Measurements from ENCODE around the gene AGMAT. TPM values are rescaled to one million over a fixed set of nuclear protein-coding genes. Genes with fewer than 3 reads are reported as not detected.

The AGMAT gene
- total RNA-seq, 1 donor = 2.2 TPM

DNA sequence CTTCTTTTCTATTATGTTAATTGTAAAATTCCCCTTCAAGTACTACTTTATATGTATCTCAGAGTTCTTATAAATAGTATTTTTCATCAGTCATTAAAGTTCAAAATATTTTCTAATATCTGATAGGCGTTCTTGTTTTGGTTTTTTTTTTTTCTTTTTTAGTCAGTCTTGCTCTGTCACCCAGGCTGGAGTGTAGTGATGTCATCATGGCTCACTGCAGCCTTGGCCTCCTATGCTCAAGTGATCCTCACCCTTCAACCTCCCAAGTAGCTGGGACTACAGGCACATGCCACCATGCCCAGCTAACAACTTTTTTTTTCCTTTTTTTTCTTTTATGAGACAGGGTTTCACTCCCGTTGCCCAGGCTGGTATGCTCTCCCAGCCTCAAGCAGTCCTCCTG is 27.3 kb downstream of the AGMAT start:
- Histone ChIP-seq H3K4me2 (ENCODE audit: insufficient read depth, low read length) (no peak overlapping the region), H4K20me1 (ENCODE audit: insufficient read depth, low read length) (no peaks in the 10 kb centered on the region), H3K79me2 (ENCODE audit: insufficient read depth, low read length) (no peaks in the 10 kb centered on the region), H3K4me3 (ENCODE audit: insufficient read depth, low read length) (no peak overlapping the region), H3K27ac (ENCODE audit: low read depth, low read length) (no peak overlapping the region), H3K36me3 (ENCODE audit: insufficient read depth, low read length) (peaks cover 27% of the 10 kb centered on the region), H2AFZ (ENCODE audit: low read length) (no peak overlapping the region), H3K27me3 (ENCODE audit: insufficient read depth, low read length) (no peaks in the 10 kb centered on the region), H3K4me1 (ENCODE audit: insufficient read depth, low read length) (no peaks in the 10 kb centered on the region), H3K9me3 (ENCODE audit: low read depth, low read length) (no peaks in the 10 kb centered on the region)
- TF ChIP-seq, protein P1, sequence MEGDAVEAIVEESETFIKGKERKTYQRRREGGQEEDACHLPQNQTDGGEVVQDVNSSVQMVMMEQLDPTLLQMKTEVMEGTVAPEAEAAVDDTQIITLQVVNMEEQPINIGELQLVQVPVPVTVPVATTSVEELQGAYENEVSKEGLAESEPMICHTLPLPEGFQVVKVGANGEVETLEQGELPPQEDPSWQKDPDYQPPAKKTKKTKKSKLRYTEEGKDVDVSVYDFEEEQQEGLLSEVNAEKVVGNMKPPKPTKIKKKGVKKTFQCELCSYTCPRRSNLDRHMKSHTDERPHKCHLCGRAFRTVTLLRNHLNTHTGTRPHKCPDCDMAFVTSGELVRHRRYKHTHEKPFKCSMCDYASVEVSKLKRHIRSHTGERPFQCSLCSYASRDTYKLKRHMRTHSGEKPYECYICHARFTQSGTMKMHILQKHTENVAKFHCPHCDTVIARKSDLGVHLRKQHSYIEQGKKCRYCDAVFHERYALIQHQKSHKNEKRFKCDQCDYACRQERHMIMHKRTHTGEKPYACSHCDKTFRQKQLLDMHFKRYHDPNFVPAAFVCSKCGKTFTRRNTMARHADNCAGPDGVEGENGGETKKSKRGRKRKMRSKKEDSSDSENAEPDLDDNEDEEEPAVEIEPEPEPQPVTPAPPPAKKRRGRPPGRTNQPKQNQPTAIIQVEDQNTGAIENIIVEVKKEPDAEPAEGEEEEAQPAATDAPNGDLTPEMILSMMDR (IDR thresholded peaks at IDR 0.05; ENCODE audit: extremely low read depth, low read depth, low read length) = no peak
- DNase-seq (ENCODE audit: insufficient read length, low spot score, missing footprints) = no peak

DNA sequence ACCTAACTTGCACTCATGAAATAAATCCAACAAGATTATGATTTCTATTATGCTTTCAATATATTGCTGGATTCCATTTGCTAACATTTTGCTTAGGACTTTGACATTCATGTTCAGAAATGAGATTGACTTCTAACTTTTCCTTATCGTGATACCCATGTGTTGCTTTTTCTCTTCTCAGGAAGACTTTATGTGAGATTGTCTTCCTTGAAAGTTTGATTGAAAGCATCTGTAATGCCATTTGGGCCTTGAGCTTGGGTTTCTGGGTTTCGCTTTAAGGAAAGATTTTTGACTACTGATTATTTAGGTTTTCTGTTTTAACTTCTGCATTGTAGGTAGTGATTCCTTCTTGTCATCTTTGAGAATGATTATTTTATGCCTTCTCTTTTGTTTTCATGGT is 27.8 kb downstream of the AGMAT start:
- Histone ChIP-seq H3K79me2 (ENCODE audit: insufficient read depth, low read length) (no peaks in the 10 kb centered on the region), H3K36me3 (ENCODE audit: insufficient read depth, low read length) (peaks cover 21% of the 10 kb centered on the region), H3K4me3 (ENCODE audit: insufficient read depth, low read length) (no peak overlapping the region), H2AFZ (ENCODE audit: low read length) (no peak overlapping the region), H3K4me2 (ENCODE audit: insufficient read depth, low read length) (no peak overlapping the region), H3K9me3 (ENCODE audit: low read depth, low read length) (no peaks in the 10 kb centered on the region), H3K4me1 (ENCODE audit: insufficient read depth, low read length) (no peaks in the 10 kb centered on the region), H4K20me1 (ENCODE audit: insufficient read depth, low read length) (no peaks in the 10 kb centered on the region), H3K27me3 (ENCODE audit: insufficient read depth, low read length) (no peaks in the 10 kb centered on the region), H3K27ac (ENCODE audit: low read depth, low read length) (no peak overlapping the region)
- TF ChIP-seq, protein P1 (IDR thresholded peaks at IDR 0.05; ENCODE audit: extremely low read depth, low read depth, low read length) = no peak
- DNase-seq (ENCODE audit: insufficient read length, low spot score, missing footprints) = no peak

DNA sequence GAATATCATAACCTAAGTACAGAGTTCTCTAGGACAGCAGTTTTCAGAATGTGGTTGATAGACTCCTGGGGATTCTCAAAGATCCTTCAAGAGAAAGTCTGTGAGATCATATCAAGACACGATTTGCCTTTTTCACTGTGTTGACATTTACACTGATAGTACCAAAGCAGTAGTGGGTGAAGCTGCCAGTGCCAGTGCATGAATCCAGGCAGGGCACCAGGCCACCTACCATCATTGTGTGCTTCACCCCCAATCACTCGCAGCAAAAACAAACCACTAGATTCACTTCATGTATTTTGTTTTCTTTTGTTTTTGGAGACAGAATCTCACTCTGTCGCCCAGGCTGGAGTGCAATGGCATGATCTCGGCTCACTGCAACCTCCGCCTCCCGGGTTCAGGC is 34.3 kb downstream of the AGMAT start:
- Histone ChIP-seq H3K4me3 (ENCODE audit: insufficient read depth, low read length) (no peak overlapping the region), H4K20me1 (ENCODE audit: insufficient read depth, low read length) (no peaks in the 10 kb centered on the region)
- DNase-seq (ENCODE audit: insufficient read length, low spot score, missing footprints) = peak; percentile 36

GRCh38 chr1:15546641-15547040 is 38.2 kb downstream of the AGMAT start:
- Histone ChIP-seq H3K4me2 (ENCODE audit: insufficient read depth, low read length) (no peak overlapping the region), H3K4me1 (ENCODE audit: insufficient read depth, low read length) (peaks cover 9% of the 10 kb centered on the region), H3K4me3 (ENCODE audit: insufficient read depth, low read length) (no peak overlapping the region), H3K27me3 (ENCODE audit: insufficient read depth, low read length) (no peaks in the 10 kb centered on the region), H3K9me3 (ENCODE audit: low read depth, low read length) (no peaks in the 10 kb centered on the region), H3K79me2 (ENCODE audit: insufficient read depth, low read length) (no peaks in the 10 kb centered on the region), H3K36me3 (ENCODE audit: insufficient read depth, low read length) (peaks cover 67% of the 10 kb centered on the region), H3K27ac (ENCODE audit: low read depth, low read length) (no peak overlapping the region), H4K20me1 (ENCODE audit: insufficient read depth, low read length) (no peaks in the 10 kb centered on the region), H2AFZ (ENCODE audit: low read length) (no peak overlapping the region)
- TF ChIP-seq, protein P1 (IDR thresholded peaks at IDR 0.05; ENCODE audit: extremely low read depth, low read depth, low read length) = no peak
- no peak for DNase-seq (ENCODE audit: insufficient read length, low spot score, missing footprints)

More for the DNA sequence above, 34.3 kb downstream of the AGMAT start:
- TF ChIP-seq, protein P1 (IDR thresholded peaks at IDR 0.05; ENCODE audit: extremely low read depth, low read depth, low read length) = no peak
- Histone ChIP-seq H2AFZ (ENCODE audit: low read length) (no peak overlapping the region), H3K79me2 (ENCODE audit: insufficient read depth, low read length) (no peaks in the 10 kb centered on the region), H3K4me1 (ENCODE audit: insufficient read depth, low read length) (no peaks in the 10 kb centered on the region), H3K27me3 (ENCODE audit: insufficient read depth, low read length) (no peaks in the 10 kb centered on the region), H3K4me2 (ENCODE audit: insufficient read depth, low read length) (no peak overlapping the region), H3K9me3 (ENCODE audit: low read depth, low read length) (no peaks in the 10 kb centered on the region), H3K36me3 (ENCODE audit: insufficient read depth, low read length) (peaks cover 48% of the 10 kb centered on the region), H3K27ac (ENCODE audit: low read depth, low read length) (no peak overlapping the region)

All from osteoblast (primary cell).